GM12891 (cell line): ENCODE measurements around the gene GSTP1.

Source experiments
- POLR2AphosphoS5 ChIP-seq: IDR thresholded peaks from 2 replicates; pipeline ENCODE4 v1.6.1; 2011; ENCODE audit warnings: low read depth, low read length, control low read depth
- TAF1 ChIP-seq: IDR thresholded peaks from 2 replicates; pipeline ENCODE4 v1.6.1; 2011; ENCODE audit warnings: low read depth, low read length, control low read depth

GRCh38 chr11:67592880-67593564, 9.4 kb downstream of the GSTP1 start:
- TF ChIP-seq TAF1 (no peak), POLR2AphosphoS5 (no peak)
